Skeletal muscle cell (primary cell): Measurements from ENCODE around the gene PLXNA2.

Experiments
- DNase-seq: peaks from one replicate; pipeline ENCODE4 v3.0.0-alpha.2; 2010; ENCODE audit warnings: low read depth
- H3K4me3 ChIP-seq: 2 replicates; pipeline ENCODE4 v1.5.1; 2011; ENCODE audit warnings: low read depth, mild to moderate bottlenecking, control low read depth, low read length, moderate library complexity

The PLXNA2 gene

GRCh38 chr1:208061632-208062031 is 182.6 kb downstream of the PLXNA2 start:
- H3K4me3 ChIP-seq = no peak overlapping the region
- no peak for DNase-seq

GRCh38 chr1:208061118-208061517 is 183.1 kb downstream of the PLXNA2 start:
- no peak for DNase-seq
- no peak overlapping the region for H3K4me3 ChIP-seq

GRCh38 chr1:208060215-208060869 is 183.8 kb downstream of the PLXNA2 start:
- H3K4me3 ChIP-seq = no peak overlapping the region
- DNase-seq = no peak

GRCh38 chr1:208059409-208060001 is 184.7 kb downstream of the PLXNA2 start:
- no peak overlapping the region for H3K4me3 ChIP-seq
- no peak for DNase-seq

GRCh38 chr1:208058756-208059155 is 185.4 kb downstream of the PLXNA2 start:
- H3K4me3 ChIP-seq = no peak overlapping the region
- DNase-seq = no peak

- H3K4me3 ChIP-seq = no peak overlapping the region
- DNase-seq = no peak
These were observed 185.9 kb downstream of the PLXNA2 start for GRCh38 chr1:208058267-208058666.

- no peak overlapping the region for H3K4me3 ChIP-seq
- no peak for DNase-seq
These were observed 187.1 kb downstream of the PLXNA2 start for GRCh38 chr1:208057056-208057455.

- no peak overlapping the region for H3K4me3 ChIP-seq
- no peak for DNase-seq
These were observed 188.6 kb downstream of the PLXNA2 start for GRCh38 chr1:208055535-208055934.

- DNase-seq = no peak
- H3K4me3 ChIP-seq = no peak overlapping the region
These were observed 189.2 kb downstream of the PLXNA2 start for GRCh38 chr1:208054911-208055379.

- no peak for DNase-seq
- no peak overlapping the region for H3K4me3 ChIP-seq
These were observed 189.7 kb downstream of the PLXNA2 start for GRCh38 chr1:208054485-208054884.

- H3K4me3 ChIP-seq = no peak overlapping the region
- no peak for DNase-seq
These were observed 190.5 kb downstream of the PLXNA2 start for GRCh38 chr1:208053661-208054060.

GRCh38 chr1:208052926-208053407 is 191.2 kb downstream of the PLXNA2 start:
- DNase-seq = no peak
- no peak overlapping the region for H3K4me3 ChIP-seq

- H3K4me3 ChIP-seq = no peak overlapping the region
- DNase-seq = no peak
These were observed 192.0 kb downstream of the PLXNA2 start for GRCh38 chr1:208052135-208052534.

- H3K4me3 ChIP-seq = no peak overlapping the region
- DNase-seq = no peak
These were observed 192.5 kb downstream of the PLXNA2 start for GRCh38 chr1:208051651-208052050.

GRCh38 chr1:208048904-208049303 is 195.3 kb downstream of the PLXNA2 start:
- DNase-seq = no peak
- H3K4me3 ChIP-seq = no peak overlapping the region

- no peak for DNase-seq
- H3K4me3 ChIP-seq = no peak overlapping the region
These were observed 196.2 kb downstream of the PLXNA2 start for GRCh38 chr1:208047975-208048374.

GRCh38 chr1:208047476-208047934 is 196.7 kb downstream of the PLXNA2 start:
- peak; percentile 96 for DNase-seq
- H3K4me3 ChIP-seq = no peak overlapping the region

- no peak for DNase-seq
- no peak overlapping the region for H3K4me3 ChIP-seq
These were observed 198.5 kb downstream of the PLXNA2 start for GRCh38 chr1:208045463-208046260.

- no peak for DNase-seq
- no peak overlapping the region for H3K4me3 ChIP-seq
These were observed 199.4 kb downstream of the PLXNA2 start for GRCh38 chr1:208044589-208045462.
